ENCODE results near the gene LDB2. TPM values are rescaled to one million over a fixed set of nuclear protein-coding genes. Genes with fewer than 3 reads are reported as not detected.

The LDB2 gene
- total and polyA plus RNA-seq, 2 of the 8 experiments (the other 6 are each of a cell fraction or from before 2014, with no cell fraction given), result 57.0 to 140 TPM

- no peak for DNase-seq (ENCODE audit: low read depth in 1 of 2, low spot score in 2 of 2)
- TF ChIP-seq GTF2F1 (IDR thresholded peaks at IDR 0.05; ENCODE audit: borderline replicate concordance, low read depth, low read length) (no peak), EZH2 (IDR thresholded peaks at IDR 0.05; ENCODE audit: low read depth, low read length, severe bottlenecking) (no peak), HDAC2 (IDR thresholded peaks at IDR 0.05; ENCODE audit: borderline replicate concordance in 1 of 2, low read depth in 2 of 2, low read length in 2 of 2) (no peak), RXRA (IDR thresholded peaks at IDR 0.05; ENCODE audit: insufficient read depth, low read depth, low read length) (no peak), RNF2 (IDR thresholded peaks at IDR 0.05; ENCODE audit: borderline replicate concordance, low read depth, low read length, missing control alignments, poor library complexity, severe bottlenecking) (no peak), JUND (IDR thresholded peaks at IDR 0.05; ENCODE audit: low read length) (no peak), ASH2L (IDR thresholded peaks at IDR 0.05; ENCODE audit: low read length) (no peak), FOSL1 (IDR thresholded peaks at IDR 0.05; ENCODE audit: insufficient read depth, low read depth, low read length) (no peak), CREB1 (IDR thresholded peaks at IDR 0.05) (no peak), EGR1 (IDR thresholded peaks at IDR 0.05; ENCODE audit: borderline replicate concordance, low read depth, low read length) (no peak), SIRT6 (IDR thresholded peaks at IDR 0.05; ENCODE audit: low read length) (no peak), RBBP5 (IDR thresholded peaks at IDR 0.05; ENCODE audit: borderline replicate concordance, low read depth, low read length) (no peak), KDM5A (IDR thresholded peaks at IDR 0.05; ENCODE audit: low read length) (no peak)
Measured at GRCh38 chr4:16626945-16627344, 271.5 kb downstream of the LDB2 start.

More at GRCh38 chr4:16626945-16627344, 271.5 kb downstream of the LDB2 start:
- Histone ChIP-seq H2BK5ac (ENCODE audit: low read depth, low read length) (no peak overlapping the region), H3K27me3 (replicated peaks in 1 of 4; ENCODE audit: control insufficient read depth in 3 of 4, extremely low read depth in 1 of 4, insufficient read depth in 3 of 4, low read length in 3 of 4) (no peaks in the 10 kb centered on the region), H3K23ac (ENCODE audit: insufficient read length) (no peak overlapping the region), H3K36me3 (ENCODE audit: control insufficient read depth in 2 of 4, insufficient read depth in 4 of 4, low read length in 3 of 4) (no peaks in the 10 kb centered on the region), H2BK15ac (ENCODE audit: low read length) (no peak overlapping the region), H2BK20ac (ENCODE audit: low read length) (no peak overlapping the region), H4K91ac (replicated peaks; ENCODE audit: insufficient read length, low read length) (no peak overlapping the region), H3K27ac (ENCODE audit: low read depth, low read length) (no peak overlapping the region), H3K56ac (replicated peaks; ENCODE audit: insufficient read length, low read depth, low read length) (no peak overlapping the region), H2AK5ac (ENCODE audit: low read depth, low read length) (no peak overlapping the region), H3K4me2 (ENCODE audit: insufficient read depth in 1 of 2, low read depth in 2 of 2, low read length in 2 of 2) (no peak overlapping the region), H3K4me1 (replicated peaks in 1 of 4; ENCODE audit: control insufficient read depth in 3 of 4, insufficient read depth in 4 of 4, low read length in 3 of 4) (no peaks in the 10 kb centered on the region), H4K8ac (ENCODE audit: extremely low read depth, insufficient read depth, low read length) (no peak overlapping the region), H4K20me1 (replicated peaks in 1 of 2; ENCODE audit: control insufficient read depth in 1 of 2, insufficient read depth in 2 of 2, low read length in 2 of 2) (no peaks in the 10 kb centered on the region), H2BK12ac (ENCODE audit: low read depth, low read length) (no peak overlapping the region), H3K4me3 (ENCODE audit: extremely low read depth in 1 of 4, insufficient read depth in 2 of 4, low read depth in 3 of 4, low read length in 4 of 4) (no peak overlapping the region), H3K14ac (ENCODE audit: insufficient read length) (no peak overlapping the region), H3K23me2 (ENCODE audit: low read depth, low read length) (no peaks in the 10 kb centered on the region), H3K79me1 (ENCODE audit: low read depth, low read length) (no peaks in the 10 kb centered on the region), H2BK120ac (replicated peaks; ENCODE audit: low read depth, low read length) (no peak overlapping the region), H4K5ac (ENCODE audit: insufficient read length, low read depth, low read length) (no peak overlapping the region), H3K4ac (replicated peaks; ENCODE audit: insufficient read length, low read depth, low read length) (no peak overlapping the region), H3K18ac (ENCODE audit: extremely low read depth, low read length) (no peak overlapping the region), H3K9me3 (ENCODE audit: insufficient read depth in 2 of 2, low read depth in 1 of 2, low read length in 1 of 2) (no peaks in the 10 kb centered on the region), H3K79me2 (ENCODE audit: control insufficient read depth in 1 of 2, insufficient read depth in 2 of 2, low read length in 2 of 2) (no peaks in the 10 kb centered on the region; a peak in 1 of 4 replicates), H2AFZ (ENCODE audit: low read length) (no peak overlapping the region), H3K9ac (replicated peaks in 1 of 4; ENCODE audit: extremely low read depth in 1 of 4, low read depth in 3 of 4, low read length in 3 of 4) (no peak overlapping the region)
- WGBS, 2 experiments (ENCODE audit: extremely low coverage in 1 of 2, insufficient coverage in 1 of 2, insufficient read length in 1 of 2, insufficient replicate concordance in 2 of 2, low coverage in 1 of 2, low lambda C conversion rate in 2 of 2, missing lambda C conversion rate in 1 of 2), result 82% methylated on average over 5 of the region's 5 CpGs; no CpG with 5 or more reads in 1 of the 2 experiments
- ChIA-PET POLR2A (ENCODE audit: partially characterized antibody) (no interaction called here), CTCF (ENCODE audit: partially characterized antibody) (no interaction called here)
- FAIRE-seq, result no peak

All from H1 (cell line).